ENCODE results near the gene KRT23.

GRCh38 chr17:40960144-40960543 is 22.7 kb upstream of the KRT23 start:
- TF ChIP-seq, protein P1, sequence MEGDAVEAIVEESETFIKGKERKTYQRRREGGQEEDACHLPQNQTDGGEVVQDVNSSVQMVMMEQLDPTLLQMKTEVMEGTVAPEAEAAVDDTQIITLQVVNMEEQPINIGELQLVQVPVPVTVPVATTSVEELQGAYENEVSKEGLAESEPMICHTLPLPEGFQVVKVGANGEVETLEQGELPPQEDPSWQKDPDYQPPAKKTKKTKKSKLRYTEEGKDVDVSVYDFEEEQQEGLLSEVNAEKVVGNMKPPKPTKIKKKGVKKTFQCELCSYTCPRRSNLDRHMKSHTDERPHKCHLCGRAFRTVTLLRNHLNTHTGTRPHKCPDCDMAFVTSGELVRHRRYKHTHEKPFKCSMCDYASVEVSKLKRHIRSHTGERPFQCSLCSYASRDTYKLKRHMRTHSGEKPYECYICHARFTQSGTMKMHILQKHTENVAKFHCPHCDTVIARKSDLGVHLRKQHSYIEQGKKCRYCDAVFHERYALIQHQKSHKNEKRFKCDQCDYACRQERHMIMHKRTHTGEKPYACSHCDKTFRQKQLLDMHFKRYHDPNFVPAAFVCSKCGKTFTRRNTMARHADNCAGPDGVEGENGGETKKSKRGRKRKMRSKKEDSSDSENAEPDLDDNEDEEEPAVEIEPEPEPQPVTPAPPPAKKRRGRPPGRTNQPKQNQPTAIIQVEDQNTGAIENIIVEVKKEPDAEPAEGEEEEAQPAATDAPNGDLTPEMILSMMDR (IDR thresholded peaks at IDR 0.05) = no peak
- TF ChIP-seq POLR2A (IDR thresholded peaks at IDR 0.05) (no peak), POLR2AphosphoS5 (IDR thresholded peaks at IDR 0.05) (no peak)

Measured in stomach (tissue), 4 donors.